IPS-18a (cell line): ENCODE data around the gene TNIP1.

ENCODE experiments used
- H3K27ac ChIP-seq: one replicate; pipeline ENCODE4 v1.5.1; 2013; ENCODE audit warnings: low read length
- H3K27me3 ChIP-seq: one replicate; pipeline ENCODE4 v1.6.1; 2013; ENCODE audit warnings: mild to moderate bottlenecking, low read length; ENCODE audit not compliant: control insufficient read depth, insufficient read depth
- H3K36me3 ChIP-seq: one replicate; pipeline ENCODE4 v1.6.1; 2013; ENCODE audit warnings: low read depth, low read length; ENCODE audit not compliant: control insufficient read depth
- H3K4me1 ChIP-seq: one replicate; pipeline ENCODE4 v1.6.1; 2013; ENCODE audit warnings: low read depth, low read length; ENCODE audit not compliant: control insufficient read depth
- H3K4me3 ChIP-seq: one replicate; pipeline ENCODE4 v1.5.1; 2013; ENCODE audit warnings: low read length
- H3K9ac ChIP-seq: one replicate; pipeline ENCODE4 v1.6.1; 2013; ENCODE audit warnings: mild to moderate bottlenecking, low read length, moderate library complexity
- H3K9me3 ChIP-seq: one replicate; pipeline ENCODE4 v1.6.1; 2013; ENCODE audit warnings: low read depth, low read length; ENCODE audit not compliant: control insufficient read depth

Gene TNIP1

GRCh38 chr5:151115272-151115905 is 34.6 kb upstream of the TNIP1 start:
- peaks cover 13% of the 10 kb centered on the region for H3K36me3 ChIP-seq

GRCh38 chr5:151113651-151114050 is 32.8 kb upstream of the TNIP1 start:
- Histone ChIP-seq H3K27me3 (no peaks in the 10 kb centered on the region), H3K9me3 (no peaks in the 10 kb centered on the region), H3K4me3 (no peak overlapping the region), H3K4me1 (no peaks in the 10 kb centered on the region), H3K27ac (no peak overlapping the region), H3K9ac (no peak overlapping the region), H3K36me3 (peaks cover 11% of the 10 kb centered on the region)

More at GRCh38 chr5:151115272-151115905, 34.6 kb upstream of the TNIP1 start:
- Histone ChIP-seq H3K9ac (no peak overlapping the region), H3K27ac (no peak overlapping the region), H3K4me1 (no peaks in the 10 kb centered on the region), H3K4me3 (no peak overlapping the region), H3K27me3 (no peaks in the 10 kb centered on the region), H3K9me3 (no peaks in the 10 kb centered on the region)

- Histone ChIP-seq H3K9ac (no peak overlapping the region), H3K4me1 (no peaks in the 10 kb centered on the region), H3K4me3 (no peak overlapping the region), H3K27ac (no peak overlapping the region), H3K9me3 (no peaks in the 10 kb centered on the region), H3K27me3 (no peaks in the 10 kb centered on the region), H3K36me3 (peaks cover 20% of the 10 kb centered on the region)
These were observed 30.2 kb upstream of the TNIP1 start for GRCh38 chr5:151110992-151111391.

GRCh38 chr5:151110122-151110681 is 29.4 kb upstream of the TNIP1 start:
- H3K9me3 ChIP-seq: no peaks in the 10 kb centered on the region
- H3K27me3 ChIP-seq: no peaks in the 10 kb centered on the region
- H3K9ac ChIP-seq: no peak overlapping the region
- no peak overlapping the region for H3K27ac ChIP-seq
- H3K4me1 ChIP-seq: no peaks in the 10 kb centered on the region
- peaks cover 20% of the 10 kb centered on the region for H3K36me3 ChIP-seq
- H3K4me3 ChIP-seq: no peak overlapping the region

- no peak overlapping the region for H3K9ac ChIP-seq
- H3K27me3 ChIP-seq: no peaks in the 10 kb centered on the region
- H3K4me3 ChIP-seq: no peak overlapping the region
- peaks cover 16% of the 10 kb centered on the region for H3K36me3 ChIP-seq
- H3K9me3 ChIP-seq: no peaks in the 10 kb centered on the region
- H3K27ac ChIP-seq: no peak overlapping the region
- no peaks in the 10 kb centered on the region for H3K4me1 ChIP-seq
These were observed 27.7 kb upstream of the TNIP1 start for GRCh38 chr5:151108566-151108965.

GRCh38 chr5:151107738-151108520 is 27.1 kb upstream of the TNIP1 start:
- Histone ChIP-seq H3K27ac (no peak overlapping the region), H3K4me1 (no peaks in the 10 kb centered on the region), H3K4me3 (no peak overlapping the region), H3K9me3 (no peaks in the 10 kb centered on the region), H3K36me3 (peaks cover 15% of the 10 kb centered on the region), H3K27me3 (no peaks in the 10 kb centered on the region), H3K9ac (no peak overlapping the region)

- H3K9ac ChIP-seq: no peak overlapping the region
- H3K27me3 ChIP-seq: no peaks in the 10 kb centered on the region
- H3K4me1 ChIP-seq: no peaks in the 10 kb centered on the region
- no peak overlapping the region for H3K27ac ChIP-seq
- H3K9me3 ChIP-seq: no peaks in the 10 kb centered on the region
- peaks cover 15% of the 10 kb centered on the region for H3K36me3 ChIP-seq
- H3K4me3 ChIP-seq: no peak overlapping the region
These were observed 26.2 kb upstream of the TNIP1 start for GRCh38 chr5:151107084-151107483.

- no peaks in the 10 kb centered on the region for H3K4me1 ChIP-seq
- H3K4me3 ChIP-seq: no peak overlapping the region
- H3K27me3 ChIP-seq: no peaks in the 10 kb centered on the region
- H3K36me3 ChIP-seq: peaks cover 15% of the 10 kb centered on the region
- H3K9ac ChIP-seq: no peak overlapping the region
- no peak overlapping the region for H3K27ac ChIP-seq
- H3K9me3 ChIP-seq: no peaks in the 10 kb centered on the region
These were observed 25.7 kb upstream of the TNIP1 start for GRCh38 chr5:151106509-151106908.

- Histone ChIP-seq H3K4me1 (no peaks in the 10 kb centered on the region), H3K36me3 (peaks cover 15% of the 10 kb centered on the region), H3K27me3 (no peaks in the 10 kb centered on the region), H3K4me3 (no peak overlapping the region), H3K27ac (no peak overlapping the region), H3K9ac (no peak overlapping the region), H3K9me3 (no peaks in the 10 kb centered on the region)
These were observed 25.2 kb upstream of the TNIP1 start for GRCh38 chr5:151106043-151106442.

- no peaks in the 10 kb centered on the region for H3K9me3 ChIP-seq
- H3K9ac ChIP-seq: no peak overlapping the region
- H3K36me3 ChIP-seq: peaks cover 15% of the 10 kb centered on the region
- H3K27me3 ChIP-seq: no peaks in the 10 kb centered on the region
- H3K4me1 ChIP-seq: no peaks in the 10 kb centered on the region
- no peak overlapping the region for H3K27ac ChIP-seq
- no peak overlapping the region for H3K4me3 ChIP-seq
These were observed 24.7 kb upstream of the TNIP1 start for GRCh38 chr5:151105561-151105960.

GRCh38 chr5:151104795-151105194 is 24.0 kb upstream of the TNIP1 start:
- Histone ChIP-seq H3K4me3 (no peak overlapping the region), H3K9ac (no peak overlapping the region), H3K9me3 (no peaks in the 10 kb centered on the region), H3K4me1 (no peaks in the 10 kb centered on the region), H3K27ac (no peak overlapping the region), H3K27me3 (no peaks in the 10 kb centered on the region), H3K36me3 (peaks cover 15% of the 10 kb centered on the region)
